GM19455 (cell line): Measurements from ENCODE around the gene PITPNB.

Experiments
- ATAC-seq: cut with Tn5 transposase; IDR thresholded peaks from one replicate; pipeline ENCODE4 v1.9.1; 2021; ENCODE audit not compliant: unreplicated experiment

PITPNB gene

DNA sequence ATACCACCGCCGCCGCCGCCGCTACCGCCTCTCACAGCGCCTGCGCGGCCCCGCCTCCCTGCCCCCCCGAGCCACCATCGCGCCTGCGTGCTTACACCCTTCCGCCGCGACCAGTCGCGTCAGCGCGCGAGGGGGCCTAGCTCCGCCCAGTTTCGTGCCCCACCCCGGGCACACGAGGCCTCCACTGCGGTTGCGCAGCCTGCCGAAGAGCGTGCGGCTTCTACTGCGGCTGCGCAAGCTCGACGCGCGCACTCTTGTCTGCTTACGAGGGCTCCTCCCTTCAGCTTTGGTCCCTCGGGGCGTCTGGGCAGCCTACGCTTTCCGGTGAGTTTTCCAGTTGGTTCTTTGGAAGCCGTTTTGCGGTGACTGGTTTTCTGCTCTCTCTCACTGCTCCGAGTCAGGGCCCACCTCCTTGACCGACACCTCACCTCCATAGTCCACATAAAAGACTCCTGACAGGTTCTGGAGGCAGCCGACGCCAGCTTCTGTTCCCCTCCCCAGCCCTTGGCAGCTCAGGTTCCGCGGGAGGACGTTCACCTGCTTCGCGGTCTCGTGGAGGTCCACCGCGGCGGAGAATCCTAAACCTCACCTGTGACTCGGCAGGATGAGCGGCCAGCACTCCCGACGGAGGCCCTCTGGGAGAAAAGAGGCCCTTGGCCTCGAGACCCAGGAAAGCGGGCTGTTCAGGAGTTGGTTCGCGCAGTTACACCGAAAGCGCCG, at the start of gene PITPNB:
PITPNB (minus strand) TSS at position 35 of the 720 bp plus-strand sequence. CDS start 65 bp downstream, outside the sequence.
- peak; percentile 79 for ATAC-seq

DNA sequence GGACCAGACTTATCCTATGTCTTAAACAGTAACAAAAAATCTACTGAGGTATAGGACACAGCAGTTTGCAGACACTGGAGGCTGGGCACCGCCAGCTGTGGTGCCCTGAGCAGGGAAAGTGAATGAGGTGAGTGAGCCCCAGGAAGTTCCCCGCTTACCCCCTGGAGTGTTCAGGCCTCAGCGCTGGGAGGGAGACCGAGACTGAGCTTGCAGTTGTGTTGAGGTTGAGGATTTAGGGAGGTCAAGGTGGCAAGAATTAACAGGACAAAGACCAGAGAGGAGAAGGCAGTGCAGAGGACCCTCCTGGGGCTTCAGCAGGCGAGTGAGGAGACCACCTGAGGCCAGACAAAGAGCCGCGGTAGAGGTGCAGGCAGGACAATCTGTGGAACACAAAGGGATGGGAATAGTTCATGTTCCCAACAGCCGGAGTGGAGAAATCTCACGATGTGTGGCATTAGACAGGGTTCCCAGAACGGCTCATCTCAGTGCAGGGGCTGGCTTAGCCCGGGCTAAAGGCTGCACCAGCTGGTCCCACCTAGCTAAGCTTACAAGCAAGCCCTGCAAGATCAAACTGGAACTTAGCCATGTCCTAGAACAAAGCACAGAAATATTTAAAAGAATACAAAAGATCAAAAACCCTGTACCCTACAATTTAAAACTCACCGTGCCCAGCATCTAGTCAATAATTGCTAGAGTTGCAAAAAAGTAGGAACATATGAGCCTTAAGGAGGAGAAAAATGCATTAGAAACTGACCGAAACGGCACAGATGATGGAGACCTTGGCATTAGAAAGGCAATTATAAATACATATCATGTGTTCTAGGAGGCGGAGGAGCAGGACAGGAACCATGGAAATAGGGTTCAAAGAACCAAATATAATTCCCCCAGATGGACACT, 47.4 kb upstream of the PITPNB start:
- ATAC-seq = no peak

DNA sequence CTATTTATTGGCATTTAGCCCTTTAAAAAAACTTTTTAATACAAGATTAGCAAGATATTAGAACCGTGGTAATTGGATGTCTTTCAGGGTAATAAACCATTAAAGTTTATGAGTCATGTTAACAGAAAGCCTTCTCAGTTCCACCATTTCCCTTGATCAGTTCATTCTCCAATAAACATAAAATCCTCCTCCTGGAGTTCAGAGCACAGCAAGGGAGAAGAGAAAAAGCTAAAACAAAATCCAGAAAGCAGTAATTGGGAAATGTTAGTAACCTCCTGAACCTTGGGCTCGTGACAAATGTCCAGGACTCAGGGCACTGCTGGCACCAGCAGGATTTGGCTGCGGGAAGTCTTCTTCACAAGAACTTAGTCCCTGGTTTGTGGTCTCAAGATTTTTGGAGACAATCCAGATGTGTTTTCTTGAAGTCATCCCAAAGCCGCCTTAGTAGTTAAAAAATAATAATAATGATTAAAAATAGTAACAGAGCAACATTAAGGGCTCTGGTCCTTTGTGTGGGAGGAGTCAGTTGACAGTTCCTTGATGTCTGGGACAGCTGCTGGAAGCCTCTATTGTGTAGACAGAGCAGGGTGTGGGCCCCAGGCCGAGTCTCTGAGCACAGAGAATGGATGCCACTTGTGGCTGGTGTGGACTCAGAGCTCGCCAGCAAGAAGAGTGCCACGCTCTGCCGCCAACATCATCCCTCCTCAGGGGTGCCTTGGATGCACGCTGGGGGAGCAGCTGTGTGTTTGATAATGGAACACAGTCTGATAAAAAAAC, 43.4 kb upstream of the PITPNB start:
- ATAC-seq = no peak

DNA sequence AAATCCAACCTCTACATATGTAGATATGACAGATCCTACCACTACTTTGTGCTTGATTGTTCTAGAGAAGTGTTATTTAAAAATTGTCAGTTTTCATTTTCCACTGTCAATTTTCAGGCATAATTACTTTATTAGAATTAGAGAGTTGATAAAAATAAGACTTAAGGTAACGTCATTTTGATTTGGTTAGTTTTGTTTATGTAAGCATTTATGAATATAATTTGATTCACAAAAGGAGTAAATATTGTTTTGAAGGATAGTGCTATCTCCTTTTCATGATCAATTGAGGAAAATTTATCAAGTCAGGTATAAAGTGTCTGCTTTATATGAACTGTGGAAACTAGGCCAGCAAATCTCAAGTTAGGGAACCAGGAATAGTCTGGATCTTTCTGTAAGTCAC, 42.6 kb upstream of the PITPNB start:
- ATAC-seq = no peak

DNA sequence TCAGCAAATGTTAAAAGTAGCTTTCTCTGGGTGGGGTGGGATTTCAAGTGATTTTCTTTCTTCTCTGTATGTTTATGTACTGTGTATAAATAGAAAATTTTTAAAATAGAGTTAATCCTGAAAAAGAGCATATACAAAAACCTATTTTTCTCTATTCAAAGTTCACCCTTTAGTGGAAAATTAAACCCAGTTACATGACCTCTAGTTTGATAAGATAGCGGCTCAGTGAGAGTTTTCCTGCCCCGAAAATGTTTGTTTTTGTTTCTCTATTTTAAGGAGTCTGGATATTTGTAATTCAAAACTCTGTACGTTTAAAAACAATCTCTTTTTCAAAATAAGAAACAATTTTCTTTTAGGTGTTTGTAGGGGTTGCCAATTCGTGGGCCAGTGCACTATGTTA, 42.1 kb upstream of the PITPNB start:
- no peak for ATAC-seq

DNA sequence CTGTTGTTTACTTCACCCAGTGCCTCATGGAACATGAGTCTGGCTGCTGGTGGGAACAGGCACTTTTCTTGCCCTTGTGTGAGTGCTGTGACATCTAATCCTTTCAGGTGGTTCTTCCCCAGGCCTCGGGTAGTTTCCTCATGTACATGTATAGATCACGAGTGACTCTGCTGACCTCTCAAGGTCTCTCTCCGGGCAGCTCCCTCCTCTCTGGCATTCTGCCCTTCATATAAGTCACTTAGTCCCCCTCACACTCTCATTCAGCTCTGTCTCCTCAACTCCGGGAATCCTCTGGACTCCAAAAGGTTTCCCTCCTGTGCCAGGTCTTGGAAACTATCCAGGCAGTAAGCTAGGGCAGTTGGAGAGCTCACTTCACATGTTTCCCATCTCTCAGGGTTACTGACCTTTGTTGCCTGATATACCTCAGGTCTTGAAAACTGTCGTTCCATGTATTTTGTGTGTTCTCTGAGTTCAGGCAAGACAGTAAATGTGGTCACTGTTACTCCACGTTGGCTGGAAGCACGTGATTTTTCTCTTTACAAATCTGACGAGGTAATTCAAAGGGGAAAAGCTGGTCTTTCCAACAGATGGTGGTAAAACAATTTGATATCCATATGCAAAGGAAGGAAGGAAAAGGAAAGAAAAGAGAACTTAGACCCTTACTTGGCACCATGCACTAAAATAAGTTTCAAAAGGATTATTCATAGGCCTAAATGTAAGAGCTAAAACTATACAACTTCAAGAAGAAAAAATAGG, 40.5 kb upstream of the PITPNB start:
- ATAC-seq = no peak

DNA sequence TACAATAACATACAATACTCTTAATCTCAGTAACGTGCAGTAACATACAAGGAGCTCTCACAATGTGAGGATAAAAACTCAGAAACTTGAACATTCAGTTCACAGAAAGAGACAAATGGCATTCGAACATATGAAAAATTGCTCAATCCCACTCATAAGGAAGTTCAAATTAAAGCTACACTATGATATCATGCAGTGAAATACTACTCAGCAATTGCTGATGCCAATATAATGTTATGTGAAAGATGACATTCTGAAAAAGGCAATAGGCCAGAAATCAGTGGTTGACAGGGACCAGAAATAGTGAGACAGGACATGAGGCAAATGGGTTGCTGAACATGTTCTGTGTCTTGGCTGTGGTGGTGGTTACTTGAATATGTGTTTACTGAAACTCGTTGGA, 33.7 kb upstream of the PITPNB start:
- ATAC-seq = no peak

DNA sequence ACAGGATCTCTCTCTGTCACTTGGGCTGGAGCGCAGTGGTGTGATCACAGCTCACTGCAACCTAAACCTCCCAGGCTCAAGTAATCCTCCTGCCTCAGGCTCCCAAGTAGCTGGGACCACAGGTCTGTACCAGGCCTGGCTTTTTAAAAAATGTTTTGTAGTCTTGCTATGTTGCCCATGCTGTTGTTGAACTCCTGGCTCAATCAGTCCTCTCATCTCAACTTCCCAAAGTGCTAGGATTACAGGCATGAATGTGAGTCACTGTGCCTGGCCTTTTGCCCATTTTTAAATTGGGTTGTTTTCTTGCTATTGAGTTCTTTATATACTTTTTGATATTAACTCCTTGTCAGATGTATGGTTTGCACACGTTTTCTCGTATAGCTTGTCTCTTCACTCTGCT, 33.0 kb upstream of the PITPNB start:
- no peak for ATAC-seq

DNA sequence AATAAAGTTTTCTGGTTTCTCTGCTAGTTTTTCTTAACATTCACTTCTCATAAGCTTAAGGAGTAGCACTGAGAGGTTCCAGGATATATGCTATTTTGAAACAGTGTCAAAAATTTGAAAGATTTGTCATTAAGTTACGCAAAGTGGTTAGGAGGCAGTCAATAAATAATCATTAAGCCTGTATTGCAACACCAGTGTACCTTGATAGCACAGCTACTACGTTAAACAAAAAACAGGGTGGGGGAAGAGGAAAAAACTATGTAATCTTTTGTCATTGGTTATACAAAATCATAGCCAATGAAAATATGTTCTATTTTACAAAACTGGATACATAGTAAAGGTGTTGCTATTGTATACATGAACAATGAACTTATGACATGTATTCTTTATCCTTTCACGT, 30.4 kb upstream of the PITPNB start:
- no peak for ATAC-seq

DNA sequence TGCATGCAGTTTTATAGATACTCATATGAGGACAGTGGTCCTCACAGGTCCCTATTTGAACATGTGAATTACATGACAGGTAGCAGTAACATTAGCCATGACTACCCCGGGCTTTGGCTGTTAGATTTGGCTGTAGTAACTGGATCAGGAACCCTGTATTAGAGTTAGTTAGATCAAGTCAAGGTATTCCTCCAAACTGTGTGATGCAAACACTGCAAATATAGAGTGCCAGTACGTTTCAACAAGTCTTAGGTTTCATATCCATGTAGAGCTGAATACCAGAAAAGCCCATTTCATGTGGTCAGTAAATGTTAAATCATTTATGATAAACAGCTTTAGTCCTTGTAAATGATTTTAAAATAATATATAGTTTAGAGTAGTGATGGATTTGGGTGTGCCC, 29.5 kb upstream of the PITPNB start:
- no peak for ATAC-seq

DNA sequence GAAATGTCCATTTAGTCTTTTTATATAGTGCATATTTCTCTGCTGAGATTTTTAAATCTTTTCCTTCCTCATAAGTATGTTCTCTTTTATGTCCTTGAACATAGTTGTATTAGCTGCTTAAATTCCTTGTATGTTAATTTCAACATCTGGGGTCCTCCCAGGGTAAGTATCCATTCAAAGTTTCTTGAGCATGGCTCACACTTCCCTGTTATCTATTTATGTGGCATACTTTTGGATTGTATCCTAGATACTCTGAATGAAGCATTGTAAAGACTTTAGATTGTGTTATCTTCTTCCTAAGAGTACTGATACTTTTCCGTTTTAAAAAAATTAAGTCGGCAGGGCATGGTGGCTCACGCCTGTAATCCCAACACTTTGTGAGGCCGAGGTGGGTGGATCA, 28.4 kb upstream of the PITPNB start:
- ATAC-seq = no peak

DNA sequence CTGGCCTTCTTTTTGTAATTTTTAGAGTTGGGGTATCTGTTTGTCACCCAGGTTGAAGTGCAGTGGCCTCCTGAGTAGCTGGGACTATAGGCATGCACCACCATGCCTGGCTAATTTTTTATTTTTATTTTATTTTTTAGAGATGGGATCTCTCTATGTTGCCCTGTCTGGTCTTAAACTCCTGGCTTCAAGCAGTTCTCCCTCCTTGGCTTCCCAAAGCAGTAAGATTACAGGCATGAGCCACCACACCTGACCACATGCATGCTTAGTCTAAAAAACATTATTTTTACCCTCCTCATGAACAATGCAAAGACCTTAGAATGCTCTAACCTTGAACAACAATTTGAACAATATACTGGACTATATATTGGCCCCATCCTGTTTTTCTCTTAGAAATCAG, 22.1 kb upstream of the PITPNB start:
- no peak for ATAC-seq

DNA sequence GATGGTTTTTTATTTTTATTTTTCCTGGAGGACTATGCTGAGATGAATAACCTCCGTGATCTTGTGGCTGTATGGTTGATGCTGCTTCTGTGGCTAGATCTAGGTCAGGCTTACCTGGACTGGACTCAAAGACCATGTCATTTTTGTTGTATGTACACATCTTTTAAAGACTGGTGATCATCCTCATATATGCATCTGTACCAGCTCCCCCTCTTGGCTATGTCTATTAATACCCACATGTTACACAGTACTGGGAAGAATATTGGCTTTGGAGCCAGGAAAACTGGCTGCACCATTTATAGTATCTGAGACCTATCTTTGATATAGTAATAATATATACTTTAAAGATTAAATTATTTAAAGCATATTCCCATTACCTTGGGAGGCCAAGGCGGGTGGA, 18.4 kb upstream of the PITPNB start:
- ATAC-seq = no peak

DNA sequence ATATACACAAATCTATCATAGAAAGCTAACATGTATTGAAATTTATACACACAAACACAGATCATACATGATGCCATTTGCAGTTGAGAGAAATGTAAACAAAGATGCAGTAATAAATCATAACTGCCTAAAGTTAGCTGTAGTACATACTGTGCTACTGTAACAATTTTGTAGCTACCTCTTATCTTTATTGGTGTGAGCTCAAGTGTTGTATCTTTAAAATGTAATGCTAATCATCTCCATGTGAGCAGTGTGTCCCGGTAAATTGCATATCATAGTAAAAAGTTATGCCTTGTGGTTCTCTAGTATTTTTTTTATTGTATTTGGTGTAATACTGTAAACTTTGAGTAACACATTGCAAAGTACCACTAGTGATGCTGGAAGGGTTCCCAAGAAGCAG, 16.8 kb upstream of the PITPNB start:
- ATAC-seq = no peak

DNA sequence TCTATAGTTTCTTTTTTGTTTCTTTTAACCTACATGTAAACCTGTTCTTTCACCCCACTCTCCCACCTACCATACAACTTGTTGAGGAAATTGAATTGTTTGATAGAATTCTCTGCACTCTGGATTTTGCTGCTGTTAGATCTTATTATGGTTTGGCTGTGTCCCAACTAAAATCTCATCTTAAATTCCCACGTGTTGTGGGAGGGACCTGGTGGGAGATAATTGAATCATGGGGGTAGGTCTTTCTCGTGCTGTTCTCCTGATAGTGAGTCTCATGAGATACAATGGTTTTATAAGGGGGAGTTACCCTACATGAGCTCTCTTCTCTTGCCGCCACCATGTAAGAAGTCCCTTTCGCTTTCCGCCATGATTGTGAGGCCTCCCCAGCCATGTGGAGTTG, 15.0 kb upstream of the PITPNB start:
- no peak for ATAC-seq

DNA sequence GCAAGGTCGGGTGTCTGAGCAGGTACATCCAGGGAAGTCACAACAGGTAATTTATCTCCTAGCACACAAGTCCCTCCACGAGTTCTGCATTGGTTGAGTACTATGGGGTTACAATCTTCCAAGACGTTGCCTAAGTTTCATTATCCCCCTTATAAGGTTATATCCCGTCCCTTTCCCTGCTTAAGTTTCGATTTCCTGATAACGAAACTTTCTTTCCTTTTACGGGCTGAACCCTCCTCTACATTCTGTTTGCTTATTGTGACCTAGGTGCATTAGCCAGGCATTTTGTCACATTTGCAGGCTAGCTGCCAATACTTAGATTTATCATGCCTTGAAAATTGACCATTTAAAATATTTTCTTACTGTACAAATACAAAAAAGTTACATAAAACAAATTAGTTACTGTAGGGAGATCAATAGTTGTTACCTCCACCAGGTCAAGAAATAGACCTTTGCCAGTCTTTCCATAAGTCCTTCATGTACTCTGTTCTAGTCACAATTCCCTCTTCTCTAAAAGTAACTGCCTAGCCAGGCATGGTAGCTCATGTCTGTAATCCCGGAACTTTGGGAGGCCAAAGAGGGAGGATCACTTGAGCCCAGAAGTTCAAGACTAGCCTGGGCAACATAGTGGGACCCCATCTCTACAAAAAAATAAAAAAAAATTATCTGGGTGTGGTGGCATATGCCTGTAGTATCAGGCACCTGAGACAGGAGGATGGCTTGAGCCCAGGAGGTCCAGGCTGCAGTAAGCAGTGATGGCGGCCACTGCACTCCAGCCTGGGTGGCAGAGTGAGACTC, 14.3 kb upstream of the PITPNB start:
- no peak for ATAC-seq

DNA sequence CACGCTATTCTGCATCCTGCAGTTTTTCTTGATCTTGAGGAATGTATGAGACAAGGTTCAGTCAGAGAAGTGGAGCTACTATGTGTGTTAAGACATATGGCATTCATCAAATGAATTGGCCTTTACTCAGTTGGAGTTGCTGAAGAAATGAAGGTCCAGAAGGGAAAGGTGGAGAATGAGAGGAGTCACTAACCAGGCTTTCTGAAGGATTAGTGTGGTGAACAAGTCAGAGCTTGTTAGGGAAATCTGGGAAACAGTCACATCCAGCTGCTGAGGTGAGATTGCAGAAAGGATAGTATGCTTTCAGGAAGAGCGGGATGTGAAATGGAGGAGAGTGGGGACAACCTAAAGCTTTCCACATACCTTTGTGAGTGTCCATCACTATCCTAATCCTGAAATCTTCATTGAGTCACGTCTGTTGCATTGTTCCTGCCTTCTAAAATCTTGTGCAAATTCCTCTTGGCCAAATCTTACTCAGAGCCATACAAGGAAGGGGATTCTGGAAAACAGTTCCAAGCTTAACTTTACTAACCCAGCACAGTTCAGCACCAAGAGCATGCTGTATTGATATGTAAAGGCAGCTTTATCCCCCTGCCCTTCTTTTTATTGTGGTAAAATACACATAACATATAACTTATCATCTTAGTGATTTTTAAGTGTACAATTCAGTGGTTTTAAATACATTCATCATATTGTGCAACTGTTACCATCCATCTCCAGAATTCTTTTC, 11.4 kb upstream of the PITPNB start:
- ATAC-seq = no peak

DNA sequence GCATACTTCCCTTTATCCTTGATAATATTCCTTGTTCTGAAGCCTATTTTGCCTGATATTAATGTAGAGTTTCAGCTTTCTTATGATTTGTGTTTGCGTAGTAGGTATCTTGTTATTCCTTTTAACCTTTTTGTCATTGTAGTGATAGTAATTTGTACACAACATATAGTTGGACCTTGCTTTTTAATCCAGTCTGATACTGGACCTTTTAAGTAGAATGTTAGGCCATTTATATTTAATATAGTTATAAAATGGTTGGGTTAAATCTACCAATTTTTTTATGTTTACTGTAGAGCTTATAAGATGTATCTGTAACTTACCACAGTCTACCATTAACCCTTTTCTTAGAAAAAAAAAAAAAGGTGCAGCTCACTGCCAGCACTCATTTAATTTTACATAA, 8.6 kb upstream of the PITPNB start:
- no peak for ATAC-seq

DNA sequence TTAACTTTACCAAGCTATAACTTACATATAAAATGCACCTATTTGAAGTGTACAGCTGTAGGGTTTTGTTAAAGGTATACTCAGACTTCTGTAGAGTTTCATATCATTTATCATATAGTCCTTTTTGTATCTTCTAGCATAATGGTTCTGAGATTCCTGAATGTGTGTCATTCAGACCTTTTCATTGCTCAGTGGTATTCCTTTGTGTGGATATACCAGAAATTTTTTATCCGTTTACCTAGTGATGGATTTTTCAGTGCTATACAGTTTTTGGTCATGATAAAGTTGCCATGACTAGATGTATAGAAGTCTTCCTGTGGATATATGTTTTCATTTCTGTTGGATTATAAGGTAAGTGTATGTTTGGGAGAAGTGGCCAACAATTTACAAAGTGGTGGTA, 6.3 kb upstream of the PITPNB start:
- no peak for ATAC-seq
